Caco-2 (cell line): ENCODE measurements around the gene ZNF275. TPM values are rescaled to one million over a fixed set of nuclear protein-coding genes. Genes with fewer than 3 reads are reported as not detected.

ENCODE experiments used
- BruUV-seq: library from RNA; stranded (reverse); fragments of 400-500 nt; replicated peaks from 2 replicates; lab custom pipeline; 2021; lab: Mats Ljungman, UMichigan
- CTCF ChIA-PET: fragments of 300-600 bp; sonication (Branson Sonifier 250); formaldehyde crosslinking; loops from one replicate; lab custom pipeline; 2022; ENCODE audit warnings: antibody characterized with exemption; lab: Charles Lee
- POLR2A ChIA-PET: fragments of 300-600 bp; sonication (Branson Sonifier 250); formaldehyde crosslinking; loops from one replicate; lab custom pipeline; 2022; ENCODE audit warnings: antibody characterized with exemption; lab: Charles Lee
- DNase-seq, 2 experiments: peaks; one replicate each; pipeline versions ENCODE4 v3.0.0 to v3.0.0-alpha.2; 2020 to 2022
- H3K27me3 ChIP-seq: replicated peaks from 2 replicates; pipeline ENCODE4 v1.6.0; 2011; ENCODE audit warnings: low read length; ENCODE audit not compliant: control insufficient read depth, insufficient read depth
- H3K36me3 ChIP-seq: 2 replicates; pipeline ENCODE4 v1.5.1; 2011; ENCODE audit warnings: low read length; ENCODE audit not compliant: control insufficient read depth, insufficient read depth
- H3K4me1 ChIP-seq: fragments of 250-450 bp; sonication (Bioruptor Pico); 2 replicates; pipeline ENCODE4 v1.5.1; 2020; ENCODE audit warnings: mild to moderate bottlenecking
- H3K4me3 ChIP-seq: 2 replicates; pipeline ENCODE4 v1.5.1; 2011; ENCODE audit warnings: low read depth, mild to moderate bottlenecking, control low read depth, low read length
- H3K9me3 ChIP-seq: fragments of 250-450 bp; sonication (Bioruptor Pico); 2 replicates; pipeline ENCODE4 v1.5.1; 2020; ENCODE audit warnings: mild to moderate bottlenecking, moderate library complexity
- H3K27ac Mint-ChIP-seq: one replicate; pipeline ENCODE4 v1.8.0; 2022; ENCODE audit warnings: mixed read lengths; ENCODE audit not compliant: unreplicated experiment
- H3K27me3 Mint-ChIP-seq: one replicate; pipeline ENCODE4 v1.8.0; 2022; ENCODE audit warnings: mixed read lengths; ENCODE audit not compliant: insufficient read depth, unreplicated experiment
- H3K36me3 Mint-ChIP-seq: one replicate; pipeline ENCODE4 v1.8.0; 2022; ENCODE audit warnings: mild to moderate bottlenecking, mixed read lengths; ENCODE audit not compliant: insufficient read depth, unreplicated experiment
- H3K4me1 Mint-ChIP-seq: one replicate; pipeline ENCODE4 v1.8.0; 2022; ENCODE audit warnings: low read depth, mixed read lengths; ENCODE audit not compliant: unreplicated experiment
- H3K4me3 Mint-ChIP-seq: one replicate; pipeline ENCODE4 v1.8.0; 2022; ENCODE audit warnings: mild to moderate bottlenecking, moderate library complexity, mixed read lengths; ENCODE audit not compliant: unreplicated experiment
- H3K9me3 Mint-ChIP-seq: one replicate; pipeline ENCODE4 v1.8.0; 2022; ENCODE audit warnings: mixed read lengths; ENCODE audit not compliant: unreplicated experiment
- intact Hi-C: fragments of 100-400 bp; cut with micrococcal nuclease; formaldehyde crosslinking; loops from one replicate; pipeline ENCODE4 v1.10.0; 2022; ENCODE audit not compliant: unreplicated experiment
- total RNA-seq: library from RNA; stranded (reverse); gene quantifications from 2 replicates; pipeline ENCODE4 v1.2.3, GENCODE V29; 2022
- TF ChIP-seq, protein P1 (sequence below), 2 experiments: fragments of 200-600 bp in 1 of 2; IDR thresholded peaks; 1 replicate in 1 of 2; 2 replicates in 1 of 2; pipeline versions ENCODE4 v1.5.1 to v1.8.0; 2011 to 2022; ENCODE audit warnings: antibody characterized with exemption in 1 of 2, control low read depth in 1 of 2, inconsistent platforms in 1 of 2, low read depth in 1 of 2, low read length in 1 of 2, mild to moderate bottlenecking in 1 of 2, moderate library complexity in 1 of 2; ENCODE audit not compliant: insufficient read depth in 1 of 2, severe bottlenecking in 1 of 2, unreplicated experiment in 1 of 2

ZNF275 gene
- total RNA-seq, 1 experiment from 2014 or later: 5.6 TPM

DNA sequence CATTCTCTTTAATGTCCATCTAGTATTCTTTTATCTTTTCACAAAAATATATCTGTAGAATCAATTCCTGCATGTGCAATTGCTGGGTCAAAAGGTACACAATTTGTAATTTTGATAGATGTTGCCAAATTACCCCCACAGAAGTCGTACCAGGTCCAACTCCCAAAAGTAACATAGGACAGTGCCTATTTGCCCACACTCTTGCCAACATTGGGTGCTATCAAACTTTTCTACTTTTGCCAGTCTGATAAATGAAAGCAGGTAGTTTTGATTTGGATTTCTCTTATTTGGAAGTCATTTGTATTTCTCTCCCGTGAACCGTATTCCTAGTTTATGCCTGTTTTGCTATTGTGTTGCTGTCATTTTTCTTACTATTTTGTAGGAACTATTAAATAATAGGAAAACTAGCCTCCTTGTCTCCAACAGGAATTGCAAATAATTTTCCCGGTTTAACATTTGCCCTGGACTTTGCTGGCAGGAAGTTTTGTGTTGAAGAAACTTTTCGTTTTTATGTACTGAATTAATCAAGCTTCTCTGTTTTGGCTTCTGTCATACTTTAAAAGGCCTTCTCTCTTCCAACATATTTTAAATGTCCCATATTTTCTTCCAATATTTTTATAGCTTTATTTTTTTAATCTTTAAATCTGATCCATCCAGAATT is 33.1 kb downstream of the ZNF275 start:
- H3K36me3 Mint-ChIP-seq: no peaks in the 10 kb centered on the region
- POLR2A ChIA-PET: no interaction called here
- Histone ChIP-seq H3K4me3 (no peak overlapping the region), H3K36me3 (no peaks in the 10 kb centered on the region), H3K9me3 (no peaks in the 10 kb centered on the region), H3K4me1 (no peaks in the 10 kb centered on the region), H3K27me3 (no peaks in the 10 kb centered on the region)
- DNase-seq: no peak
- TF ChIP-seq, protein P1, sequence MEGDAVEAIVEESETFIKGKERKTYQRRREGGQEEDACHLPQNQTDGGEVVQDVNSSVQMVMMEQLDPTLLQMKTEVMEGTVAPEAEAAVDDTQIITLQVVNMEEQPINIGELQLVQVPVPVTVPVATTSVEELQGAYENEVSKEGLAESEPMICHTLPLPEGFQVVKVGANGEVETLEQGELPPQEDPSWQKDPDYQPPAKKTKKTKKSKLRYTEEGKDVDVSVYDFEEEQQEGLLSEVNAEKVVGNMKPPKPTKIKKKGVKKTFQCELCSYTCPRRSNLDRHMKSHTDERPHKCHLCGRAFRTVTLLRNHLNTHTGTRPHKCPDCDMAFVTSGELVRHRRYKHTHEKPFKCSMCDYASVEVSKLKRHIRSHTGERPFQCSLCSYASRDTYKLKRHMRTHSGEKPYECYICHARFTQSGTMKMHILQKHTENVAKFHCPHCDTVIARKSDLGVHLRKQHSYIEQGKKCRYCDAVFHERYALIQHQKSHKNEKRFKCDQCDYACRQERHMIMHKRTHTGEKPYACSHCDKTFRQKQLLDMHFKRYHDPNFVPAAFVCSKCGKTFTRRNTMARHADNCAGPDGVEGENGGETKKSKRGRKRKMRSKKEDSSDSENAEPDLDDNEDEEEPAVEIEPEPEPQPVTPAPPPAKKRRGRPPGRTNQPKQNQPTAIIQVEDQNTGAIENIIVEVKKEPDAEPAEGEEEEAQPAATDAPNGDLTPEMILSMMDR (IDR thresholded peaks at IDR 0.05; ENCODE audit: insufficient read depth in 1 of 2, low read depth in 1 of 2, low read length in 1 of 2, severe bottlenecking in 1 of 2, unreplicated experiment in 1 of 2): no peak
- H3K27ac Mint-ChIP-seq: no peak overlapping the region
- peaks cover 5% of the 10 kb centered on the region for H3K27me3 Mint-ChIP-seq
- no peaks in the 10 kb centered on the region for H3K4me1 Mint-ChIP-seq
- no peak overlapping the region for H3K4me3 Mint-ChIP-seq
- CTCF ChIA-PET: no interaction called here
- intact Hi-C loops: no loop called here
- no TSS peak for BruUV-seq
- no peaks in the 10 kb centered on the region for H3K9me3 Mint-ChIP-seq

DNA sequence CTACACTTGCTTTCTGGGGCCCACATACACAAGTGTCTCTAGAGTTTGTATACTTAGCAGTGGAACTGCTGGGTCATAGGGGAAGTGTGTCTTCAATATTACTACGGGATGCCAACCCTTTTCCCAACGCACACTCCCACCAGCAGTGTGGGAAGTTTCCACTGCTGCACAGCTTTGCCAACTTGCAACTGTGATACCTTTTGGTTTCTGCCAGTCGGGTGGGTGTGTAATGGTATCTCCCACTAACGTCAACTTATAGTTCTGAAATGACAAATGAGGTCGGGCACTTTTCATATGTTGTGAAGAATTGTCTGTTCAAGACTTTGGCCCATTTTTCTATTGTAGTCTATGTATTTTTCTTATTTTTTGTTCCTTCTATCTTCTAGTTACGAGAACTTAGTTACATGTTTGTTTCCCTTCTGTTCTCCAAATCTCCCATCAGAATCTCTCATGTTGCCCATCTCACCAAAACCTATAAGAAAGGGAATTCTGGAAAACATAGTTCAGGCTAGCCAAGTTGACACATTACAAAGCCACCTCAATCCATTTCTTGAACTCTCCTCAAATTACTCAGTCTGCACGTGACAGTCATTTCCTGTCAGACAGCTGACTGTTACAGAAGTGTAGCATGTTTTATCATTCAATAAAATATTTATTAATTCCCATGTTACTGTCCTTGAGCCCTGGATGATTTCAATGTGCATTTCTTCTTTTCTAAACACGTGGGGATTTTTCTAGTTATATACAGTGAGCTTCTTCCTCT is 36.5 kb downstream of the ZNF275 start:
- Mint-ChIP-seq H3K9me3 (no peaks in the 10 kb centered on the region), H3K4me1 (no peaks in the 10 kb centered on the region), H3K4me3 (no peak overlapping the region), H3K27me3 (peaks cover 10% of the 10 kb centered on the region), H3K27ac (no peak overlapping the region), H3K36me3 (no peaks in the 10 kb centered on the region)
- Histone ChIP-seq H3K4me3 (no peak overlapping the region), H3K4me1 (no peaks in the 10 kb centered on the region), H3K36me3 (no peaks in the 10 kb centered on the region), H3K27me3 (no peaks in the 10 kb centered on the region), H3K9me3 (no peaks in the 10 kb centered on the region)
- intact Hi-C loops: no loop called here
- POLR2A ChIA-PET: no interaction called here
- TF ChIP-seq, protein P1 (IDR thresholded peaks at IDR 0.05; ENCODE audit: insufficient read depth in 1 of 2, low read depth in 1 of 2, low read length in 1 of 2, severe bottlenecking in 1 of 2, unreplicated experiment in 1 of 2): no peak
- BruUV-seq: no TSS peak
- CTCF ChIA-PET: interaction anchor here (0.7 kb wide), 1 partner anchor 17 kb away, joined by 3 read pairs; no protein-coding TSS in a partner anchor
- DNase-seq: no peak

DNA sequence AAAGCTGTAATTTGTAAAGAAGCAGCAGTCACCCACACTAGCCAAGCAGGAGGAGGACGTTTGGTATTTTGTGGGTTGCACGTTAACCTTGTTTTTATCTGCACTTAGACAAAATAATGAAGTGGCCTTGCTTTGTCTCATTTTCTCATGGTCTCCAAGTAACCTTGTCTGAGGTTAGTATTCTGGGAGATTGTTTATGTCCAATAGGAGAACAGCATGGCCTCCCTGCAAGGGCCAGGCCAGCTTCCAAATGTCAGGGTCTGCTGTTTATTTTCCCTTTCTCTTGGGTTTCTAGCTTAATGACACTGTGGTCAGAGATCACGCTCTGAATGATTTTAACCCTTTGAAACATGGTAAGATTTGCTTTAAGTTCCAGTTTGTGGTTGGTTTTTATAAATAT is 37.3 kb downstream of the ZNF275 start:
- POLR2A ChIA-PET: no interaction called here

More for the DNA sequence above, 37.3 kb downstream of the ZNF275 start:
- Mint-ChIP-seq H3K9me3 (no peaks in the 10 kb centered on the region), H3K27ac (no peak overlapping the region), H3K36me3 (no peaks in the 10 kb centered on the region), H3K4me3 (no peak overlapping the region), H3K4me1 (no peaks in the 10 kb centered on the region), H3K27me3 (peaks cover 10% of the 10 kb centered on the region)
- Histone ChIP-seq H3K36me3 (no peaks in the 10 kb centered on the region), H3K4me3 (no peak overlapping the region), H3K9me3 (no peaks in the 10 kb centered on the region), H3K27me3 (no peaks in the 10 kb centered on the region), H3K4me1 (no peaks in the 10 kb centered on the region)
- BruUV-seq: no TSS peak
- no peak for DNase-seq
- TF ChIP-seq, protein P1 (IDR thresholded peaks at IDR 0.05; ENCODE audit: insufficient read depth in 1 of 2, low read depth in 1 of 2, low read length in 1 of 2, severe bottlenecking in 1 of 2, unreplicated experiment in 1 of 2): no peak
- intact Hi-C loops: no loop called here
- CTCF ChIA-PET: interaction anchor here (0.7 kb wide), 1 partner anchor 18 kb away, joined by 3 read pairs; no protein-coding TSS in a partner anchor
